IPS-15b (cell line): ENCODE measurements around the gene FXYD5.

Experiments used
- H3K27me3 ChIP-seq: one replicate; pipeline ENCODE4 v1.6.1; 2013; ENCODE audit warnings: low read length; ENCODE audit not compliant: control insufficient read depth, insufficient read depth
- H3K36me3 ChIP-seq: one replicate; pipeline ENCODE4 v1.6.1; 2013; ENCODE audit warnings: low read length; ENCODE audit not compliant: control insufficient read depth, insufficient read depth
- H3K4me1 ChIP-seq: one replicate; pipeline ENCODE4 v1.6.1; 2013; ENCODE audit warnings: mild to moderate bottlenecking, low read length; ENCODE audit not compliant: control insufficient read depth, insufficient read depth
- H3K4me3 ChIP-seq: one replicate; pipeline ENCODE4 v1.5.1; 2013; ENCODE audit warnings: low read depth, low read length
- H3K9ac ChIP-seq: one replicate; pipeline ENCODE4 v1.6.1; 2013; ENCODE audit warnings: low read depth, mild to moderate bottlenecking, low read length
- H3K9me3 ChIP-seq: one replicate; pipeline ENCODE4 v1.6.1; 2013; ENCODE audit warnings: mild to moderate bottlenecking, low read length; ENCODE audit not compliant: control insufficient read depth, insufficient read depth

Gene FXYD5

DNA sequence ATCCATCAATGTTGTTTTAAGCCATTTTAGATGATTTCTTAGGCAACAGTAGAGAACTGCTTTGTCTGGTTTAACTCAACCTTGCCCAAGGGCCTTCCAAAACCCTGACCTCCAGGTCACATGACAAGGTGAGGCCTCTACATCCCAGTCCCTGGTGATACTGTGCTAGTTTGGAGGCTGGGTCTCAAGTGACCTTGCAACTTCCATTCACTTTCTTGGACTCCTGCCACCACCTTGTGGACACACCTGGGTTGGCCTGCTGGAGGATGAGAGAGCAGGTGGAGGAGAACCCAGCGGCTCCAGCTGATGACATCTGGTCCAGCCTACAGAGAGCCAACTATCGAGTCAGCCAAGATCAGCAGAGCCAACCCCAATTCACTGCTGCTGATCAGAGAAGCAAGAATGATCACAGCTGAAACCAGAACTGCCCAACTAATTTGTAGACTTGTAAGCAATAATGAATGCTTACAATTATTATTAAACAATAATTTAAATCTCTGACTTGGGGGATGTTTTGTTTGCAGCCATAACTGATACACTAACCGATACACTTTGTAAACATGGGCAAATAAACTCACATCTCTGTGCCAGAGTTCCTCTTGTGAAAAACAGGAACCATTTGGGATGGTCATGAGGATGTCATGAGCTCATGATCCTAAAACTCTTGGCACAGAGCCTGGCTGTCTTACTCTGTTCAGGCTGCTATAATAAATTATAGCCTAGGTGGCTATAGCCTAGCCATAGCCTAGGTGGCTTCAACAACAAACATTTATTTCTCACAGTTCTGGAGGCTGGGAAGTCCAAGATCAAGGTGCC lies 62.5 kb downstream of the FXYD5 start:
- Histone ChIP-seq H3K9ac (no peak overlapping the region), H3K9me3 (no peaks in the 10 kb centered on the region), H3K27me3 (no peaks in the 10 kb centered on the region), H3K4me3 (no peak overlapping the region), H3K36me3 (no peaks in the 10 kb centered on the region), H3K4me1 (no peaks in the 10 kb centered on the region)

GRCh38 chr19:35217649-35217990 lies 63.1 kb downstream of the FXYD5 start:
- Histone ChIP-seq H3K4me3 (no peak overlapping the region), H3K4me1 (no peaks in the 10 kb centered on the region), H3K36me3 (no peaks in the 10 kb centered on the region), H3K9me3 (no peaks in the 10 kb centered on the region), H3K27me3 (no peaks in the 10 kb centered on the region), H3K9ac (no peak overlapping the region)

DNA sequence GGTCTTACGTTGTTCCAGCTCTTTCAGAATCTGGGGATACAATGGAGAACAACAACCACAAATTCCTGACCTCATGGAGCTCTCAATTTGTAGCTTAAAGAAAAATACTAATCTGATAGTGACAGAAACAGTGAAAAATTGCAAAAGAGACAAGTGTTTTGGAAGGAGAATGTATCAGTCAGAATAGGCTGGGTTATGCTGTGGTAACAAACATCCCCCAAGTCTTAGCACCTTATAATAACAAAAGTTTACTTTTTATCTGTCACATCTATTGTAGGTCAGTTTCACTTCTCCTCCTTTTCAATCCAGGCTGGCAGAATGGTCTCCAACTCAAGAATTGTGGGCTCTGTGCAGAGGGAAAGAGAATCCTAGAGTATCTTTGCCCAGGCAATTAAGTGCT lies 64.5 kb downstream of the FXYD5 start:
- H3K4me1 ChIP-seq, result no peaks in the 10 kb centered on the region
- no peak overlapping the region for H3K9ac ChIP-seq
- H3K36me3 ChIP-seq, result no peaks in the 10 kb centered on the region
- H3K4me3 ChIP-seq, result no peak overlapping the region
- peaks cover 3% of the 10 kb centered on the region for H3K9me3 ChIP-seq
- H3K27me3 ChIP-seq, result no peaks in the 10 kb centered on the region
